Ovary (tissue), 9 donors: ENCODE measurements around the gene TBC1D16. TPM values are rescaled to one million over a fixed set of nuclear protein-coding genes. Genes with fewer than 3 reads are reported as not detected.

Source experiments
- DNase-seq, 5 donors: peaks; one replicate each; pipeline ENCODE4 v3.0.0-alpha.2; 2019 to 2020
- H3K27ac ChIP-seq, 2 donors: fragments of 200-600 bp; one replicate each; pipeline versions ENCODE4 v1.5.1 to v1.8.0; 2019 to 2022
- H3K27me3 ChIP-seq: fragments of 200-600 bp; one replicate; pipeline ENCODE4 v1.8.0; 2022
- H3K36me3 ChIP-seq: fragments of 200-600 bp; sonication (generic); one replicate; pipeline ENCODE4 v1.5.1; 2019
- H3K4me1 ChIP-seq: one replicate; pipeline ENCODE4 v1.8.1; 2013; ENCODE audit warnings: mild to moderate bottlenecking, moderate library complexity; ENCODE audit not compliant: insufficient read depth
- H3K4me3 ChIP-seq: fragments of 200-600 bp; sonication (generic); one replicate; pipeline ENCODE4 v1.5.1; 2017
- H3K9me3 ChIP-seq, 2 donors: fragments of 200-600 bp in 1 of 2; sonication (generic) in 1 of 2; one replicate each; pipeline versions ENCODE4 v1.5.1 to v1.8.1; 2013 to 2019; ENCODE audit warnings: mild to moderate bottlenecking in 1 of 2, moderate library complexity in 1 of 2
- CTCF ChIP-seq, 3 donors: fragments of 450-650 bp in 2 of 3; fragments of 200-600 bp in 1 of 3; IDR thresholded peaks; one replicate each; pipeline versions ENCODE4 v1.5.1 to v1.8.0; 2016 to 2022; ENCODE audit warnings: antibody characterized with exemption in 3 of 3, mild to moderate bottlenecking in 1 of 3
- EP300 ChIP-seq: sonication (generic); formaldehyde crosslinking; IDR thresholded peaks from one replicate; pipeline ENCODE4 v1.6.1; 2017; ENCODE audit warnings: antibody characterized with exemption
- POLR2A ChIP-seq: fragments of 450-650 bp; IDR thresholded peaks from one replicate; pipeline ENCODE4 v1.6.1; 2017; ENCODE audit warnings: antibody characterized with exemption, mild to moderate bottlenecking, moderate library complexity
- WGBS, 3 donors: extraction: QIAGEN DNeasy Blood & Tissue Kit in 1 of 3; methylation state at CpG; one replicate each; pipeline versions ENCODE4 v1.1.5 to v1.1.7; 2013 to 2017; 5-methylcytosine and 5-hydroxymethylcytosine counted together
- intact Hi-C, 4 donors: fragments of 100-400 bp; cut with DNase I; formaldehyde crosslinking; loops; one replicate each; pipeline versions ENCODE4 v1.11.0 to v1.15.1; 2022 to 2023
- polyA plus RNA-seq, 2 donors: library from polyadenylated mRNA; stranded (reverse); fragments of 200-250 nt in 1 of 2; fragments of 350-450 nt in 1 of 2; fragmentation: Illumina TruSeq in 1 of 2; extraction: RNeasy Lipid Tissue Mini Kit (QIAGEN cat#74804) in 1 of 2; gene quantifications; one replicate each; pipeline ENCODE4 v1.2.3, GENCODE V29; 2013 to 2014
- total RNA-seq, 7 donors: library from RNA; depleted of rRNA in 2 of 7; stranded (reverse); fragments of >200 nt in 2 of 7; fragmentation: NEBNext Ultra II Directional in 3 of 7; extraction: Animal tissue kit (Norgen Biotek cat#: 25700) in 3 of 7; gene quantifications; one replicate each; pipeline versions ENCODE4 v1.1.0 to v1.2.4, GENCODE V29; 2016 to 2023
- donor health status: DM: no; HTN: no; CAD: no; lungs with moderate emphysema.
- donor health status: DM: no; HTN: no; CAD: no.
- donor health status: Bipolar disorder and iron deficiency.
- donor health status: DM: yes; HTN: yes; CAD: no.
- donor health status: DM: no; HTN: no; CAD: no.
- donor health status: DM: yes; HTN: yes; CAD: no.

TBC1D16 gene
- total and polyA plus RNA-seq, 9 donors, result 9.3 to 40.5 (median 27.1) TPM

GRCh38 chr17:79931817-79932309 is 103.8 kb downstream of the TBC1D16 start:
- H3K9me3 ChIP-seq, result no peaks in the 10 kb centered on the region
- no peak for DNase-seq
- intact Hi-C loops, result no loop called here
- TF ChIP-seq POLR2A (no peak), CTCF (IDR thresholded peaks at IDR 0.05) (no peak), EP300 (no peak)
- H3K4me1 ChIP-seq, result no peaks in the 10 kb centered on the region
- no peaks in the 10 kb centered on the region for H3K36me3 ChIP-seq
- no peaks in the 10 kb centered on the region for H3K27me3 ChIP-seq
- no peak overlapping the region for H3K4me3 ChIP-seq
- WGBS, 3 donors, result 78 to 87% (median 80%) methylated on average over 10 of the region's 10 CpGs
- H3K27ac ChIP-seq, result no peak overlapping the region

- TF ChIP-seq POLR2A (no peak), CTCF (IDR thresholded peaks at IDR 0.05) (no peak), EP300 (no peak)
- DNase-seq, result peak in 1 of 5 donors; percentile 25
- intact Hi-C loops, result no loop called here
- Histone ChIP-seq H3K4me1 (no peaks in the 10 kb centered on the region), H3K27ac (no peak overlapping the region), H3K36me3 (no peaks in the 10 kb centered on the region), H3K27me3 (no peaks in the 10 kb centered on the region), H3K4me3 (no peak overlapping the region), H3K9me3 (no peaks in the 10 kb centered on the region)
- 10 to 23% (median 15%) methylated on average over 13 to 17 of the region's 17 CpGs for WGBS, 3 donors
These were observed 104.5 kb downstream of the TBC1D16 start for GRCh38 chr17:79930877-79931816.

- no peaks in the 10 kb centered on the region for H3K27me3 ChIP-seq
- H3K27ac ChIP-seq, result no peak overlapping the region
- intact Hi-C loops, result no loop called here
- no peaks in the 10 kb centered on the region for H3K9me3 ChIP-seq
- H3K36me3 ChIP-seq, result no peaks in the 10 kb centered on the region
- H3K4me3 ChIP-seq, result peak overlapping the region; percentile 16
- peak in 2 of 5 donors; percentile 44 to 52 for DNase-seq
- no peak for TF ChIP-seq POLR2A
- no peak for TF ChIP-seq CTCF (IDR thresholded peaks at IDR 0.05)
- no peak for TF ChIP-seq EP300
- 1% methylated on average over 45 to 55 of the region's 59 CpGs for WGBS, 3 donors
- H3K4me1 ChIP-seq, result peaks cover 4% of the 10 kb centered on the region
These were observed 105.4 kb downstream of the TBC1D16 start for GRCh38 chr17:79930062-79930876.

- Histone ChIP-seq H3K4me1 (peaks cover 7% of the 10 kb centered on the region), H3K27ac (no peak overlapping the region), H3K36me3 (no peaks in the 10 kb centered on the region), H3K27me3 (no peaks in the 10 kb centered on the region), H3K9me3 (no peaks in the 10 kb centered on the region), H3K4me3 (no peak overlapping the region)
- DNase-seq, result peak in 1 of 5 donors; percentile 27
- 58 to 69% (median 64%) methylated on average over 22 to 25 of the region's 25 CpGs for WGBS, 3 donors
- TF ChIP-seq POLR2A, result no peak
- no peak for TF ChIP-seq CTCF (IDR thresholded peaks at IDR 0.05)
- no peak for TF ChIP-seq EP300
- intact Hi-C loops, result no loop called here
These were observed 106.2 kb downstream of the TBC1D16 start for GRCh38 chr17:79929257-79930061.
